ENCODE data around the gene DDX59. TPM values are rescaled to one million over a fixed set of nuclear protein-coding genes. Genes with fewer than 3 reads are reported as not detected.
"Not testable (repeated sequence)": the region's sequence is repeated elsewhere in the genome, so short reads cannot be mapped to it uniquely, and the experiment has no call there.

The DDX59 gene
- total RNA-seq, 1 donor = 16.0 TPM

- no peak overlapping the region for H3K4me3 ChIP-seq (ENCODE audit: low read depth, low read length)
- no peak for DNase-seq (ENCODE audit: low read depth)
- TF ChIP-seq CTCF (IDR thresholded peaks at IDR 0.05; ENCODE audit: insufficient read depth, low read depth, low read length) = no peak
Observed at GRCh38 chr1:200634261-200635122, 35.2 kb downstream of the DDX59 start.

- H3K4me3 ChIP-seq (ENCODE audit: low read depth, low read length) = no peak overlapping the region
- no peak for DNase-seq (ENCODE audit: low read depth)
- TF ChIP-seq CTCF (IDR thresholded peaks at IDR 0.05; ENCODE audit: insufficient read depth, low read depth, low read length) = no peak
Observed at GRCh38 chr1:200631375-200631774, 38.3 kb downstream of the DDX59 start.

GRCh38 chr1:200630515-200630899 lies 39.2 kb downstream of the DDX59 start:
- not testable (repeated sequence) for DNase-seq (ENCODE audit: low read depth); H3K4me3 ChIP-seq (ENCODE audit: low read depth, low read length)

DNA sequence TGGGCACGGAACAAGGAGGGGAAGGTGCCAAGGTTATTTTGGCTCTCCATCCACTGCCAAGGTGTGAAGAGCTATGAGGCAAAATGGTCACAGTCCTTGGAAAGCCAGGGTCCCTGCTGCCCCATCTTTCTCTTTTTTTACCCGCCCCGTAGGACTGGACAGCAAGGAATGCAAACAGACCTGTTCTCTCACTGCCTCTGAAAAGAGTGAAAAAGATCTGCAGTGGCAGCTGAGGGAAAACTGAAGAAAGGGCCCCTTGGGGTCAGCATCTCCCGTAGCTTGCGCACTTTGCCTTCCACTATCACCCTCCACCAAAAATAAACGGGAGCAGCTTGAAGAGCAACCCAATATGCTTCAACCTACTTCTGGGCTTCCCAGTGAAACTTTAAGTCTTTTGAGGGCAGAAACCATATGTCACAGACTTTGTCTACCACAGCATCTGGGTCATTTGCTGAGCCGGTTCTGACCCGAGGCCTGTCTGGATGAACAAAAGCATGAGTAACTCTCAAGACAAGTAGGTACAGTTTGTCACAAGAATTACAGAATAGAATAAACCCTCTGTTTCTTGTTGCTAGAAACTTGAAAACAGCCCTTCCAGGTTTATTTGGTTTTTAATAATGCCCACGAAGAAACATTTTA lies 39.7 kb downstream of the DDX59 start:
- no peak for TF ChIP-seq CTCF (IDR thresholded peaks at IDR 0.05; ENCODE audit: insufficient read depth, low read depth, low read length)

GRCh38 chr1:200628223-200628881 lies 41.4 kb downstream of the DDX59 start:
- no peak overlapping the region for H3K4me3 ChIP-seq (ENCODE audit: low read depth, low read length)
- no peak for TF ChIP-seq CTCF (IDR thresholded peaks at IDR 0.05; ENCODE audit: insufficient read depth, low read depth, low read length)
- DNase-seq (ENCODE audit: low read depth) = no peak

More for the DNA sequence above, 39.7 kb downstream of the DDX59 start:
- no peak for DNase-seq (ENCODE audit: low read depth)
- no peak overlapping the region for H3K4me3 ChIP-seq (ENCODE audit: low read depth, low read length)

DNA sequence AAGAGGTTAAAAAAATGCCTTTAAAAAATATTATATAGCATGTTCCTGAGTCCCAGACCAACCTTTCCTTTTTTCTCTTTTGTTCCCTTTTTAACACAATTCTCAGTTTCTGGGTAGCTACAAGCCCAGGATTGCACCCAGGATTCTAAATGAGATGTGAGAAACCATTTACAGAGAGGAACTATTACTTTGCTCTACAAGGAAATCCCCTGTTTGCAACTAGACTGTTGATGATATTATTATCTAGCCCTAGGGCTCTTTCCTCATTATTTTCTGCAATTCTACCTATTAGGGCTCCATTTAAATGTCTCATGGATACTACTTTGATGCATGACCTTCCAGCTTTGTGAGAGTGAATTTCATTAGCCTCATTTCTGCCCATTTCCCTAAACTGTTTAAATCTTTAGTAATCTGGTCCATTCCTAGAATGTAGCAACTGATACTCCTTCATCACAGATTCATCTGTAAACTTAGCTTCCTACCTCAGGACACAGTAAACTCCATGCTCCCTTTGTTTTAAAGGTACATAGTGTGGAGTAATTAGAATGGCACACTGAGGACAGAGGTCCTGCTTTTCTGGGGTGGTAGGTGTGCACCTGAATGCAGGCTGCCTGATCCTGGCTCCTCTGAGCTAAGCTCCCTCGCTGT lies 42.0 kb downstream of the DDX59 start:
- no peak for TF ChIP-seq CTCF (IDR thresholded peaks at IDR 0.05; ENCODE audit: insufficient read depth, low read depth, low read length)
- H3K4me3 ChIP-seq (ENCODE audit: low read depth, low read length) = no peak overlapping the region
- DNase-seq (ENCODE audit: low read depth) = no peak

All from fibroblast of villous mesenchyme (primary cell).